GM12872 (cell line): ENCODE results near the gene SLC9A9.

ENCODE experiments used
- CTCF ChIP-seq: IDR thresholded peaks from 3 replicates; pipeline ENCODE4 v1.5.1; 2011; ENCODE audit warnings: low read depth, mild to moderate bottlenecking, low read length, moderate library complexity; ENCODE audit not compliant: insufficient read depth

SLC9A9 gene

GRCh38 chr3:143677430-143677829, 170.8 kb downstream of the SLC9A9 start:
- no peak for TF ChIP-seq CTCF

- no peak for TF ChIP-seq CTCF
Measured at GRCh38 chr3:143676747-143677146, 171.5 kb downstream of the SLC9A9 start.

GRCh38 chr3:143676021-143676420, 172.2 kb downstream of the SLC9A9 start:
- no peak for TF ChIP-seq CTCF

- peak; percentile 85 for TF ChIP-seq CTCF
Measured at GRCh38 chr3:143674100-143674968, 173.9 kb downstream of the SLC9A9 start.

- TF ChIP-seq CTCF, result no peak
Measured at GRCh38 chr3:143672396-143673165, 175.7 kb downstream of the SLC9A9 start.

- no peak for TF ChIP-seq CTCF
Measured at GRCh38 chr3:143671626-143672025, 176.6 kb downstream of the SLC9A9 start.
